IMR-90 (cell line): ENCODE measurements around the gene CDH13. TPM values are rescaled to one million over a fixed set of nuclear protein-coding genes. Genes with fewer than 3 reads are reported as not detected.

ENCODE experiments used
- ATAC-seq: fragments of 200-7000 bp; cut with Tn5 transposase; 2 replicates; pipeline ENCODE4 v1.9.1; 2020; ENCODE audit warnings: low read depth, mild to moderate bottlenecking, moderate library complexity
- BruUV-seq: library from RNA; stranded (reverse); fragments of 400-500 nt; replicated peaks from 2 replicates; lab custom pipeline; 2021; lab: Mats Ljungman, UMichigan
- CTCF ChIA-PET: fragments of 300-600 bp; formaldehyde crosslinking; extraction: SDS; loops from one replicate; lab custom pipeline; 2021; ENCODE audit warnings: antibody characterized with exemption; lab: Yijun Ruan, JAX
- POLR2A ChIA-PET: fragments of 300-600 bp; sonication (Branson Sonifier 250); formaldehyde crosslinking; loops from one replicate; lab custom pipeline; 2022; ENCODE audit warnings: antibody characterized with exemption; ENCODE audit not compliant: unreplicated experiment; lab: Charles Lee
- DNase-seq: peaks from one replicate; pipeline ENCODE4 v3.0.0; 2013
- H2AFZ ChIP-seq: replicated peaks from 2 replicates; pipeline ENCODE3; 2013; ENCODE audit warnings: low read length, mild to moderate bottlenecking; ENCODE audit not compliant: poor library complexity
- H2AK5ac ChIP-seq: 2 replicates; pipeline ENCODE4 v1.6.1; 2013; ENCODE audit warnings: low read depth, low read length, inconsistent platforms
- H2AK9ac ChIP-seq: replicated peaks from 2 replicates; pipeline ENCODE3; 2013; ENCODE audit warnings: mild to moderate bottlenecking, low read depth, low read length, moderate library complexity; ENCODE audit not compliant: poor library complexity
- H2BK120ac ChIP-seq: 2 replicates; pipeline ENCODE4 v1.6.1; 2013; ENCODE audit warnings: low read depth, low read length, inconsistent platforms
- H2BK15ac ChIP-seq: 3 replicates; pipeline ENCODE4 v1.6.1; 2013; ENCODE audit warnings: low read depth, low read length, inconsistent platforms
- H2BK20ac ChIP-seq: 2 replicates; pipeline ENCODE4 v1.6.1; 2013; ENCODE audit warnings: low read depth, mild to moderate bottlenecking, inconsistent platforms, low read length, moderate library complexity
- H2BK5ac ChIP-seq: 2 replicates; pipeline ENCODE4 v1.6.1; 2013; ENCODE audit warnings: mild to moderate bottlenecking, low read depth, low read length, inconsistent platforms; ENCODE audit not compliant: poor library complexity, severe bottlenecking
- H3K14ac ChIP-seq: replicated peaks from 2 replicates; pipeline ENCODE4 v1.6.1; 2013; ENCODE audit warnings: low read depth, low read length, inconsistent platforms
- H3K18ac ChIP-seq: 2 replicates; pipeline ENCODE4 v1.6.1; 2013; ENCODE audit warnings: low read depth, low read length, control low read depth
- H3K23ac ChIP-seq: 2 replicates; pipeline ENCODE4 v1.6.1; 2013; ENCODE audit warnings: low read depth, low read length, inconsistent platforms
- H3K27ac ChIP-seq: 2 replicates; pipeline ENCODE4 v1.5.1; 2013; ENCODE audit warnings: mild to moderate bottlenecking, control low read depth, low read length; ENCODE audit not compliant: insufficient read depth
- H3K27me3 ChIP-seq: 2 replicates; pipeline ENCODE4 v1.6.1; 2013; ENCODE audit warnings: low read length; ENCODE audit not compliant: control insufficient read depth, insufficient read depth
- H3K36me3 ChIP-seq: 2 replicates; pipeline ENCODE4 v1.6.1; 2013; ENCODE audit warnings: low read length, mixed read lengths; ENCODE audit not compliant: control insufficient read depth, insufficient read depth
- H3K4ac ChIP-seq: 2 replicates; pipeline ENCODE4 v1.6.1; 2013; ENCODE audit warnings: low read depth, low read length, inconsistent platforms
- H3K4me1 ChIP-seq: 2 replicates; pipeline ENCODE4 v1.6.1; 2013; ENCODE audit warnings: low read length, mixed read lengths; ENCODE audit not compliant: control insufficient read depth, insufficient read depth
- H3K4me2 ChIP-seq: 2 replicates; pipeline ENCODE4 v1.6.1; 2013; ENCODE audit warnings: low read depth, mild to moderate bottlenecking, control low read depth, low read length, moderate library complexity
- H3K4me3 ChIP-seq: 2 replicates; pipeline ENCODE4 v1.5.1; 2013; ENCODE audit warnings: low read depth, mild to moderate bottlenecking, control low read depth, low read length, moderate library complexity; ENCODE audit not compliant: insufficient read depth
- H3K56ac ChIP-seq: 2 replicates; pipeline ENCODE4 v1.6.1; 2013; ENCODE audit warnings: low read length, inconsistent platforms; ENCODE audit not compliant: insufficient read depth; ENCODE audit errors: extremely low read depth
- H3K79me1 ChIP-seq, 2 experiments: 2 replicates each; pipeline ENCODE4 v1.6.1; 2013; ENCODE audit warnings: low read length in 2 of 2, inconsistent platforms in 1 of 2, low read depth in 1 of 2
- H3K9ac ChIP-seq: 2 replicates; pipeline ENCODE4 v1.6.1; 2013; ENCODE audit warnings: low read depth, low read length, control low read depth
- H3K9me1 ChIP-seq: 2 replicates; pipeline ENCODE4 v1.6.1; 2013; ENCODE audit warnings: low read length, inconsistent platforms; ENCODE audit not compliant: insufficient read depth
- H3K9me3 ChIP-seq: 2 replicates; pipeline ENCODE4 v1.6.1; 2013; ENCODE audit warnings: low read length; ENCODE audit not compliant: control insufficient read depth, insufficient read depth
- H4K20me1 ChIP-seq: 2 replicates; pipeline ENCODE4 v1.6.1; 2013; ENCODE audit warnings: low read length, inconsistent platforms; ENCODE audit not compliant: insufficient read depth
- H4K5ac ChIP-seq: 2 replicates; pipeline ENCODE4 v1.6.1; 2013; ENCODE audit warnings: mild to moderate bottlenecking, low read depth, low read length, control low read depth
- H4K8ac ChIP-seq, 2 experiments: 2 replicates each; pipeline ENCODE4 v1.6.1; 2013; ENCODE audit warnings: low read depth in 2 of 2, low read length in 2 of 2, control low read depth in 1 of 2, inconsistent platforms in 1 of 2
- H4K91ac ChIP-seq: 2 replicates; pipeline ENCODE4 v1.6.1; 2013; ENCODE audit warnings: low read depth, low read length, inconsistent platforms; ENCODE audit not compliant: insufficient read depth
- BHLHE40 ChIP-seq: fragments of 150-350 bp; IDR thresholded peaks from 2 replicates; pipeline ENCODE4 v1.6.1; 2016; ENCODE audit warnings: mild to moderate bottlenecking, low read depth, low read length
- CEBPB ChIP-seq: IDR thresholded peaks from 2 replicates; pipeline ENCODE4 v1.6.1; 2012; ENCODE audit warnings: low read depth, low read length, improper control_type of control experiment
- CHD1 ChIP-seq: IDR thresholded peaks from 2 replicates; pipeline ENCODE4 v1.6.1; 2012; ENCODE audit warnings: low read depth, low read length, improper control_type of control experiment
- CTCF ChIP-seq: conservative IDR thresholded peaks from 2 replicates; pipeline ENCODE4 v1.5.1; 2012; ENCODE audit warnings: mild to moderate bottlenecking, low read depth, low read length, improper control_type of control experiment
- FOS ChIP-seq: fragments of 150-350 bp; IDR thresholded peaks from 2 replicates; pipeline ENCODE4 v1.6.1; 2016; ENCODE audit warnings: low read depth, low read length
- MAFK ChIP-seq: IDR thresholded peaks from 2 replicates; pipeline ENCODE4 v1.6.1; 2012; ENCODE audit warnings: low read depth, low read length, improper control_type of control experiment
- MAZ ChIP-seq: IDR thresholded peaks from 2 replicates; pipeline ENCODE4 v1.6.1; 2012; ENCODE audit warnings: low read depth, mild to moderate bottlenecking, low read length, improper control_type of control experiment, moderate library complexity, borderline replicate concordance
- MXI1 ChIP-seq: IDR thresholded peaks from 2 replicates; pipeline ENCODE4 v1.6.1; 2012; ENCODE audit warnings: low read depth, mild to moderate bottlenecking, low read length, moderate library complexity, borderline replicate concordance
- NFE2L2 ChIP-seq: fragments of 150-350 bp; IDR thresholded peaks from 2 replicates; pipeline ENCODE4 v1.6.1; 2016; ENCODE audit warnings: low read depth, mild to moderate bottlenecking, low read length
- POLR2A ChIP-seq: IDR thresholded peaks from 2 replicates; pipeline ENCODE4 v1.6.1; 2012; ENCODE audit warnings: mild to moderate bottlenecking, low read depth, low read length
- RAD21 ChIP-seq: IDR thresholded peaks from 2 replicates; pipeline ENCODE4 v1.6.1; 2012; ENCODE audit warnings: low read length, improper control_type of control experiment
- RCOR1 ChIP-seq: IDR thresholded peaks from 2 replicates; pipeline ENCODE4 v1.6.1; 2012; ENCODE audit warnings: mild to moderate bottlenecking, low read length, improper control_type of control experiment; ENCODE audit not compliant: insufficient replicate concordance
- RFX5 ChIP-seq: IDR thresholded peaks from 2 replicates; pipeline ENCODE4 v1.8.0; 2012; ENCODE audit warnings: low read depth, mild to moderate bottlenecking, low read length, moderate library complexity
- SMC3 ChIP-seq: fragments of 150-350 bp; IDR thresholded peaks from 2 replicates; pipeline ENCODE4 v1.6.1; 2016; ENCODE audit warnings: low read depth, mild to moderate bottlenecking, antibody characterized with exemption, low read length, moderate library complexity
- WGBS, 2 experiments: methylation state at CpG; one replicate each; pipeline versions ENCODE4 v1.1.5 to v1.1.7; 2013; ENCODE audit warnings: missing lambda C conversion rate in 2 of 2; ENCODE audit not compliant: insufficient read length in 1 of 2; ENCODE audit errors: extremely low coverage in 2 of 2; 5-methylcytosine and 5-hydroxymethylcytosine counted together
- dilution Hi-C: fragments of 300-500 bp; cut with HindIII; formaldehyde crosslinking; loops from one replicate; pipeline ENCODE4 v1.14.3; 2018; ENCODE audit warnings: low sequenced_read_pairs; ENCODE audit not compliant: unreplicated experiment
- in situ Hi-C: fragments of 300-500 bp; cut with MboI; formaldehyde crosslinking; loops from 3 replicates; pipeline ENCODE4 v1.14.3; 2019; ENCODE audit warnings: low sequenced_read_pairs, inconsistent platforms, mixed read lengths
- intact Hi-C: fragments of 100-400 bp; cut with micrococcal nuclease; formaldehyde crosslinking; loops from 2 replicates; pipeline ENCODE4 v1.10.0; 2022
- polyA plus RNA-seq, 3 experiments: library from polyadenylated mRNA; depleted of rRNA; stranded (reverse); fragments of >200 nt; gene quantifications; 2 replicates each; pipeline ENCODE4 v1.2.3, GENCODE V29; 2012; ENCODE audit warnings: low replicate concordance in 1 of 3
- total RNA-seq: library from RNA; depleted of rRNA; stranded (reverse); fragments of >200 nt; gene quantifications from 2 replicates; pipeline ENCODE4 v1.2.3, GENCODE V29; 2012
- TF ChIP-seq, protein P1 (sequence below): fragments of 150-350 bp; IDR thresholded peaks from 2 replicates; pipeline ENCODE4 v1.6.1; 2017; ENCODE audit warnings: mild to moderate bottlenecking, antibody characterized with exemption, low read length, low read depth
- TF ChIP-seq, protein P2 (sequence below): fragments of 150-350 bp; IDR thresholded peaks from 2 replicates; pipeline ENCODE4 v1.6.1; 2016; ENCODE audit warnings: low read depth, mild to moderate bottlenecking, low read length, moderate library complexity, borderline replicate concordance

Gene CDH13
- total and polyA plus RNA-seq, 2 of the 4 experiments (the other 2 are of a cell fraction): 61.6 to 74.7 TPM

GRCh38 chr16:82623241-82623640 lies 3.5 kb upstream of the CDH13 start:
- Histone ChIP-seq H3K56ac (no peak overlapping the region), H2BK5ac (no peak overlapping the region), H2AFZ (peak overlapping the region; percentile 30), H4K91ac (no peak overlapping the region), H3K4me1 (peaks cover 3% of the 10 kb centered on the region), H2AK5ac (no peak overlapping the region), H3K79me1 (peaks cover 2 to 15% of the 10 kb centered on the region in 2 experiments; a peak in 3 of 4 replicates), H2BK20ac (no peak overlapping the region), H2BK120ac (no peak overlapping the region), H2BK15ac (no peak overlapping the region), H3K27me3 (peaks cover 39% of the 10 kb centered on the region), H3K23ac (no peak overlapping the region), H3K9me1 (no peaks in the 10 kb centered on the region; the same call in 1 of the 2 replicates), H4K20me1 (no peaks in the 10 kb centered on the region), H2AK9ac (no peak overlapping the region), H3K27ac (no peak overlapping the region), H3K36me3 (no peaks in the 10 kb centered on the region), H3K4me2 (no peak overlapping the region), H4K8ac (no peak overlapping the region), H3K4me3 (no peak overlapping the region), H3K14ac (no peak overlapping the region), H4K5ac (no peak overlapping the region), H3K18ac (no peak overlapping the region), H3K4ac (no peak overlapping the region), H3K9me3 (no peaks in the 10 kb centered on the region), H3K9ac (no peak overlapping the region)
- ATAC-seq (no peak), DNase-seq (no peak)
- ChIA-PET POLR2A (no interaction called here), CTCF (interaction anchor here (0.5 kb wide), 1 partner anchor 782 kb away, joined by 5 read pairs; no protein-coding TSS in a partner anchor)
- TF ChIP-seq MAZ (no peak), NFE2L2 (no peak), MAFK (no peak), MXI1 (no peak), CTCF (no peak), CHD1 (no peak), CEBPB (no peak), FOS (no peak), RCOR1 (no peak), BHLHE40 (no peak), RAD21 (no peak), POLR2A (no peak), SMC3 (no peak), RFX5 (no peak)
- TF ChIP-seq, protein P1, sequence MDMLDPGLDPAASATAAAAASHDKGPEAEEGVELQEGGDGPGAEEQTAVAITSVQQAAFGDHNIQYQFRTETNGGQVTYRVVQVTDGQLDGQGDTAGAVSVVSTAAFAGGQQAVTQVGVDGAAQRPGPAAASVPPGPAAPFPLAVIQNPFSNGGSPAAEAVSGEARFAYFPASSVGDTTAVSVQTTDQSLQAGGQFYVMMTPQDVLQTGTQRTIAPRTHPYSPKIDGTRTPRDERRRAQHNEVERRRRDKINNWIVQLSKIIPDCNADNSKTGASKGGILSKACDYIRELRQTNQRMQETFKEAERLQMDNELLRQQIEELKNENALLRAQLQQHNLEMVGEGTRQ: no peak
- TF ChIP-seq, protein P2, sequence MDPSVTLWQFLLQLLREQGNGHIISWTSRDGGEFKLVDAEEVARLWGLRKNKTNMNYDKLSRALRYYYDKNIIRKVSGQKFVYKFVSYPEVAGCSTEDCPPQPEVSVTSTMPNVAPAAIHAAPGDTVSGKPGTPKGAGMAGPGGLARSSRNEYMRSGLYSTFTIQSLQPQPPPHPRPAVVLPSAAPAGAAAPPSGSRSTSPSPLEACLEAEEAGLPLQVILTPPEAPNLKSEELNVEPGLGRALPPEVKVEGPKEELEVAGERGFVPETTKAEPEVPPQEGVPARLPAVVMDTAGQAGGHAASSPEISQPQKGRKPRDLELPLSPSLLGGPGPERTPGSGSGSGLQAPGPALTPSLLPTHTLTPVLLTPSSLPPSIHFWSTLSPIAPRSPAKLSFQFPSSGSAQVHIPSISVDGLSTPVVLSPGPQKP: no peak
- WGBS, 2 experiments: 61% methylated on average over 2 of the region's 7 CpGs; no CpG with 5 or more reads in 1 of the 2 experiments
- BruUV-seq: no TSS peak
- dilution Hi-C loops: no loop called here
- in situ Hi-C loops: loop anchor here (10.0 to 25.0 kb wide), 2 partner anchors 592 to 814 kb away; no protein-coding TSS in a partner anchor
- intact Hi-C loops: loop anchor here (10.0 kb wide), 2 partner anchors 358 to 732 kb away; no protein-coding TSS in a partner anchor
